Measurements from ENCODE around the gene PSMB7.

The PSMB7 gene

GRCh38 chr9:124443625-124444024 is 28.4 kb upstream of the PSMB7 start:
- no peak for DNase-seq (ENCODE audit: low read depth)
- no peak for TF ChIP-seq CTCF (IDR thresholded peaks at IDR 0.05; ENCODE audit: control insufficient read depth, extremely low read depth, insufficient read depth)
- H3K4me3 ChIP-seq (ENCODE audit: low read depth, low read length), result no peak overlapping the region

- no peak overlapping the region for H3K4me3 ChIP-seq (ENCODE audit: low read depth, low read length)
- no peak for DNase-seq (ENCODE audit: low read depth)
- no peak for TF ChIP-seq CTCF (IDR thresholded peaks at IDR 0.05; ENCODE audit: control insufficient read depth, extremely low read depth, insufficient read depth)
These were observed 27.6 kb upstream of the PSMB7 start for GRCh38 chr9:124442826-124443225.

- DNase-seq (ENCODE audit: low read depth), result no peak
- TF ChIP-seq CTCF (IDR thresholded peaks at IDR 0.05; ENCODE audit: control insufficient read depth, extremely low read depth, insufficient read depth), result no peak
- H3K4me3 ChIP-seq (ENCODE audit: low read depth, low read length), result no peak overlapping the region
These were observed 27.1 kb upstream of the PSMB7 start for GRCh38 chr9:124442379-124442778.

- no peak for TF ChIP-seq CTCF (IDR thresholded peaks at IDR 0.05; ENCODE audit: control insufficient read depth, extremely low read depth, insufficient read depth)
- no peak overlapping the region for H3K4me3 ChIP-seq (ENCODE audit: low read depth, low read length)
- DNase-seq (ENCODE audit: low read depth), result no peak
These were observed 26.0 kb upstream of the PSMB7 start for GRCh38 chr9:124441291-124441690.

GRCh38 chr9:124440786-124441185 is 25.5 kb upstream of the PSMB7 start:
- no peak for TF ChIP-seq CTCF (IDR thresholded peaks at IDR 0.05; ENCODE audit: control insufficient read depth, extremely low read depth, insufficient read depth)

GRCh38 chr9:124439686-124440243 is 24.5 kb upstream of the PSMB7 start:
- TF ChIP-seq CTCF (IDR thresholded peaks at IDR 0.05; ENCODE audit: control insufficient read depth, extremely low read depth, insufficient read depth), result no peak

More at GRCh38 chr9:124440786-124441185, 25.5 kb upstream of the PSMB7 start:
- DNase-seq (ENCODE audit: low read depth), result no peak
- no peak overlapping the region for H3K4me3 ChIP-seq (ENCODE audit: low read depth, low read length)

GRCh38 chr9:124439086-124439485 is 23.8 kb upstream of the PSMB7 start:
- TF ChIP-seq CTCF (IDR thresholded peaks at IDR 0.05; ENCODE audit: control insufficient read depth, extremely low read depth, insufficient read depth), result no peak
- DNase-seq (ENCODE audit: low read depth), result no peak
- no peak overlapping the region for H3K4me3 ChIP-seq (ENCODE audit: low read depth, low read length)

More at GRCh38 chr9:124439686-124440243, 24.5 kb upstream of the PSMB7 start:
- no peak for DNase-seq (ENCODE audit: low read depth)
- H3K4me3 ChIP-seq (ENCODE audit: low read depth, low read length), result no peak overlapping the region

All from LNCaP clone FGC (cell line).